ENCODE results near the gene ADGRB2.

The ADGRB2 gene

GRCh38 chr1:31755850-31756492 lies 8.2 kb downstream of the ADGRB2 start:
- H3K27ac ChIP-seq = peak overlapping the region in 1 of 2 donors; percentile 78
- H3K4me3 ChIP-seq = no peak overlapping the region
- TF ChIP-seq, protein P1, sequence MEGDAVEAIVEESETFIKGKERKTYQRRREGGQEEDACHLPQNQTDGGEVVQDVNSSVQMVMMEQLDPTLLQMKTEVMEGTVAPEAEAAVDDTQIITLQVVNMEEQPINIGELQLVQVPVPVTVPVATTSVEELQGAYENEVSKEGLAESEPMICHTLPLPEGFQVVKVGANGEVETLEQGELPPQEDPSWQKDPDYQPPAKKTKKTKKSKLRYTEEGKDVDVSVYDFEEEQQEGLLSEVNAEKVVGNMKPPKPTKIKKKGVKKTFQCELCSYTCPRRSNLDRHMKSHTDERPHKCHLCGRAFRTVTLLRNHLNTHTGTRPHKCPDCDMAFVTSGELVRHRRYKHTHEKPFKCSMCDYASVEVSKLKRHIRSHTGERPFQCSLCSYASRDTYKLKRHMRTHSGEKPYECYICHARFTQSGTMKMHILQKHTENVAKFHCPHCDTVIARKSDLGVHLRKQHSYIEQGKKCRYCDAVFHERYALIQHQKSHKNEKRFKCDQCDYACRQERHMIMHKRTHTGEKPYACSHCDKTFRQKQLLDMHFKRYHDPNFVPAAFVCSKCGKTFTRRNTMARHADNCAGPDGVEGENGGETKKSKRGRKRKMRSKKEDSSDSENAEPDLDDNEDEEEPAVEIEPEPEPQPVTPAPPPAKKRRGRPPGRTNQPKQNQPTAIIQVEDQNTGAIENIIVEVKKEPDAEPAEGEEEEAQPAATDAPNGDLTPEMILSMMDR (IDR thresholded peaks at IDR 0.05) = no peak
- no peak for DNase-seq (ENCODE audit: low spot score)

- TF ChIP-seq, protein P1 (IDR thresholded peaks at IDR 0.05) = no peak
- DNase-seq (ENCODE audit: low spot score) = no peak
- Histone ChIP-seq H3K27ac (peak overlapping the region in 1 of 2 donors; percentile 78), H3K4me3 (no peak overlapping the region)
Measured at GRCh38 chr1:31755197-31755611, 8.9 kb downstream of the ADGRB2 start.

DNA sequence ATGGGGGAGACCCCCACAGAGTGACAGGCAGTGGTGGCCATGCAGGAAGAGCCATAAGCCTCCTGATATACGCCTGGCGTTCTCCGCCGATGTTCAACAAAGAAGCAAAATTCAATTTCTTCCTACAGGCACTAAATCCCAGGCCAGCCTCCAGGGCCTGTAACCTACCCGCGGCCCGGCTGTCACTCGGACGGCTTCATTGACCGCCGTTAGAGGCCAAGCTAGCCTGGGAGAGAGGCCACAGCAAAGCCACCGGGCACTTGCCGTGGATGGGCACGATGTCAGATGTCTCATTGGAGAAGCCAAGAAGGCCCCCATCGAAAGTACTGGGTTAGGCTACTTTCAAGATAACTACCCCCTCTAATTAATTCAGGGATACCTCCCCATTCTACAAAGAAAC lies 9.7 kb downstream of the ADGRB2 start:
- Histone ChIP-seq H3K4me3 (no peak overlapping the region), H3K27ac (peak overlapping the region in 1 of 2 donors; percentile 78)
- TF ChIP-seq, protein P1 (IDR thresholded peaks at IDR 0.05) = no peak

GRCh38 chr1:31753707-31754349 lies 10.3 kb downstream of the ADGRB2 start:
- no peak for DNase-seq (ENCODE audit: low spot score)
- TF ChIP-seq, protein P1 (IDR thresholded peaks at IDR 0.05) = no peak
- no peak overlapping the region for H3K4me3 ChIP-seq
- peak overlapping the region; percentile 11 to 78 for H3K27ac ChIP-seq

More for the DNA sequence above, 9.7 kb downstream of the ADGRB2 start:
- DNase-seq (ENCODE audit: low spot score) = no peak

DNA sequence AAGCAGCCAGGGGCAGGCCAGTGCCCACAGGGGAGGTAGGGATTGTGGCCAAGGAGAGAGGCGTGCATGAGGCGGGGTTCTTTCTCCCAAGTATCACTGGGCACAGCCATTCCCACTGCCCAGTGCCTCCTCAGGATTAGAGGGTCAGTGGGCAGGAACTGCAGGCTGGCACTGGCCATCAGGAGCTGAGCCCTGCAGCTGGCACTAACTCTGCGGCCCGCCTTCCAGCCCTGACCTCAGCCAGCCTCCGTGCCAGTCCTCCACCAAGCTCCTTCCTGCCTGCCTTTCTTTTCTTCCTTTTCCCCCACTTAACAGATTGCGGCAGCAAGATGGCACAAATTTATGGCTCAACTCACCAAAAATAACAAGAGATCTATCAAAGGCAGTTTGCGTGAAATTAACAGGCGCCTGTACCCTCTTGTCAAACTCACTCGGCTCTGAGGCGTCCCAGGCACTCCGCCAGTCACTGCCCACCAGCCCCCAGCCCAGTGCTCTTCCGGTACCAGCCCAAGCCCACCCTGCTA lies 11.1 kb downstream of the ADGRB2 start:
- TF ChIP-seq, protein P1 (IDR thresholded peaks at IDR 0.05) = no peak
- no peak overlapping the region for H3K4me3 ChIP-seq
- H3K27ac ChIP-seq = peak overlapping the region; percentile 11 to 78
- no peak for DNase-seq (ENCODE audit: low spot score)

DNA sequence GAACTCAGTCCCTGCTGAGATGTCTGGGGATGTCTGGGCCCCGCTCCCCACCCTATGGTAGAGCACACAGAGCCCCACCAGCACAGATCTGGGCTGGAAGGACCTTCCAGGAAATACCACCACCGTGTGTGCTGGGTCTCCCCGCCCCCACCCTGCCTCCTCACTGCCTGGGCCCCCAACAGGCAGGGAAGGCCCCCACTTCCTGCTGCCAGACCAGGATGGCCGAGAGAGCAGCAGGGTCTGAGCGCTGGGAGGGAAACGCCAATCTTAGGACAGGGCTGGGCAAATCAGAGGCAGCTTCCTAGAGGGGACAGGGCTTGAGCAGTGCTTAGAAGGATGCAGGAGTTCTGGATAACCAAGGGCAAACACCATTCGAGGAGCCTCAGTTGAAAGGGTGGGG lies 11.9 kb downstream of the ADGRB2 start:
- TF ChIP-seq, protein P1 (IDR thresholded peaks at IDR 0.05) = no peak
- no peak overlapping the region for H3K4me3 ChIP-seq
- DNase-seq (ENCODE audit: low spot score) = no peak
- H3K27ac ChIP-seq = no peak overlapping the region
